HEK293 (cell line): ENCODE results near the gene APBA1.

ENCODE experiments used
- CTCF ChIA-PET: fragments of 350-600 bp; formaldehyde crosslinking; extraction: SDS; loops from one replicate; lab custom pipeline; 2021; ENCODE audit warnings: antibody characterized with exemption; lab: Yijun Ruan, JAX
- POLR2A ChIA-PET: fragments of 300-600 bp; formaldehyde crosslinking; extraction: SDS; loops from one replicate; lab custom pipeline; 2020; ENCODE audit warnings: antibody characterized with exemption, inconsistent platforms; lab: Yijun Ruan, JAX
- H3K27ac ChIP-seq: fragments of 200-500 bp; sonication (Bioruptor generic); 2 replicates; pipeline ENCODE4 v1.5.1; 2014; ENCODE audit warnings: low read depth, low read length, control low read depth, inconsistent platforms; ENCODE audit errors: extremely low read depth
- H3K36me3 ChIP-seq, 2 experiments: fragments of 200-500 bp in 1 of 2; sonication (Bioruptor generic) in 1 of 2; 1 replicate in 1 of 2; 2 replicates in 1 of 2; pipeline ENCODE4 v1.5.1; 2014 to 2017; ENCODE audit warnings: inconsistent platforms in 2 of 2, low read length in 2 of 2; ENCODE audit not compliant: control insufficient read depth in 2 of 2, insufficient read depth in 1 of 2
- H3K4me1 ChIP-seq: fragments of 200-500 bp; sonication (Bioruptor generic); 2 replicates; pipeline ENCODE4 v1.5.1; 2014; ENCODE audit warnings: mild to moderate bottlenecking, low read length, inconsistent platforms; ENCODE audit not compliant: control insufficient read depth, insufficient read depth
- H3K4me3 ChIP-seq: 2 replicates; pipeline ENCODE4 v1.5.1; 2011; ENCODE audit warnings: low read depth, mild to moderate bottlenecking, control low read depth, low read length, moderate library complexity
- H3K9me3 ChIP-seq: fragments of 200-500 bp; sonication (Bioruptor generic); 2 replicates; pipeline ENCODE4 v1.5.1; 2014; ENCODE audit warnings: low read depth, low read length, inconsistent platforms; ENCODE audit not compliant: control insufficient read depth, insufficient read depth
- BCL11A ChIP-seq: fragments of 450-650 bp; formaldehyde crosslinking; IDR thresholded peaks from 2 replicates; pipeline ENCODE4 v1.5.1; 2016; ENCODE audit warnings: low read depth, missing biosample characterization, missing genetic modification characterization
- GFI1B ChIP-seq: fragments of 450-650 bp; formaldehyde crosslinking; IDR thresholded peaks from 2 replicates; pipeline ENCODE4 v1.5.1; 2016; ENCODE audit warnings: missing biosample characterization, missing genetic modification characterization
- IKZF3 ChIP-seq: fragments of 450-650 bp; IDR thresholded peaks from 2 replicates; pipeline ENCODE4 v1.5.0; 2018; ENCODE audit warnings: missing biosample characterization, mild to moderate bottlenecking, missing genetic modification characterization, moderate library complexity
- KLF10 ChIP-seq: fragments of 450-650 bp; IDR thresholded peaks from 2 replicates; pipeline ENCODE4 v1.5.1; 2018; ENCODE audit warnings: missing biosample characterization, mild to moderate bottlenecking, missing genetic modification characterization
- MYNN ChIP-seq: fragments of 450-650 bp; formaldehyde crosslinking; IDR thresholded peaks from 2 replicates; pipeline ENCODE4 v1.5.1; 2016; ENCODE audit warnings: missing biosample characterization, missing genetic modification characterization, borderline replicate concordance
- SP7 ChIP-seq: fragments of 450-650 bp; formaldehyde crosslinking; IDR thresholded peaks from 2 replicates; pipeline ENCODE4 v1.5.1; 2016; ENCODE audit warnings: missing biosample characterization, missing genetic modification characterization
- WT1 ChIP-seq: fragments of 450-650 bp; formaldehyde crosslinking; IDR thresholded peaks from 2 replicates; pipeline ENCODE4 v1.5.1; 2016; ENCODE audit warnings: missing biosample characterization, missing genetic modification characterization
- ZBTB10 ChIP-seq: fragments of 450-650 bp; formaldehyde crosslinking; IDR thresholded peaks from 2 replicates; pipeline ENCODE4 v1.5.1; 2016; ENCODE audit warnings: missing biosample characterization, missing genetic modification characterization
- ZBTB20 ChIP-seq: fragments of 450-650 bp; formaldehyde crosslinking; IDR thresholded peaks from 2 replicates; pipeline ENCODE4 v1.5.1; 2016; ENCODE audit warnings: missing biosample characterization, missing genetic modification characterization
- ZBTB26 ChIP-seq: fragments of 450-650 bp; formaldehyde crosslinking; optimal IDR thresholded peaks from 2 replicates; pipeline ENCODE3; 2016; ENCODE audit warnings: missing biosample characterization, mild to moderate bottlenecking, missing genetic modification characterization
- ZFP3 ChIP-seq: fragments of 450-650 bp; formaldehyde crosslinking; IDR thresholded peaks from 2 replicates; pipeline ENCODE4 v1.5.1; 2016; ENCODE audit warnings: low read depth, missing biosample characterization, missing genetic modification characterization
- ZNF138 ChIP-seq: fragments of 450-650 bp; formaldehyde crosslinking; IDR thresholded peaks from 2 replicates; pipeline ENCODE4 v1.5.1; 2016; ENCODE audit warnings: missing biosample characterization, missing genetic modification characterization, borderline replicate concordance
- ZNF16 ChIP-seq: fragments of 450-650 bp; formaldehyde crosslinking; IDR thresholded peaks from 2 replicates; pipeline ENCODE4 v1.5.1; 2016; ENCODE audit warnings: low read depth, missing biosample characterization, missing genetic modification characterization
- ZNF174 ChIP-seq: fragments of 450-650 bp; formaldehyde crosslinking; IDR thresholded peaks from 2 replicates; pipeline ENCODE4 v1.5.0; 2017; ENCODE audit warnings: missing biosample characterization, mild to moderate bottlenecking, missing genetic modification characterization
- ZNF24 ChIP-seq: fragments of 450-650 bp; formaldehyde crosslinking; IDR thresholded peaks from 2 replicates; pipeline ENCODE4 v1.5.1; 2016; ENCODE audit warnings: missing biosample characterization, missing genetic modification characterization
- ZNF292 ChIP-seq: fragments of 450-650 bp; formaldehyde crosslinking; IDR thresholded peaks from 2 replicates; pipeline ENCODE4 v1.5.1; 2016; ENCODE audit warnings: low read depth, missing biosample characterization, missing genetic modification characterization, borderline replicate concordance
- ZNF473 ChIP-seq: fragments of 450-650 bp; formaldehyde crosslinking; IDR thresholded peaks from 2 replicates; pipeline ENCODE4 v1.5.1; 2017; ENCODE audit warnings: missing biosample characterization, missing genetic modification characterization
- ZNF501 ChIP-seq: fragments of 450-650 bp; formaldehyde crosslinking; IDR thresholded peaks from 2 replicates; pipeline ENCODE4 v1.5.1; 2016; ENCODE audit warnings: missing biosample characterization, missing genetic modification characterization
- ZNF514 ChIP-seq: fragments of 450-650 bp; formaldehyde crosslinking; IDR thresholded peaks from 2 replicates; pipeline ENCODE4 v1.5.1; 2016; ENCODE audit warnings: missing biosample characterization, missing genetic modification characterization
- ZNF571 ChIP-seq: fragments of 450-650 bp; formaldehyde crosslinking; IDR thresholded peaks from 2 replicates; pipeline ENCODE4 v1.5.0; 2017; ENCODE audit warnings: missing biosample characterization, missing genetic modification characterization
- ZNF580 ChIP-seq: fragments of 450-650 bp; formaldehyde crosslinking; IDR thresholded peaks from 2 replicates; pipeline ENCODE4 v1.5.1; 2016; ENCODE audit warnings: missing biosample characterization, missing genetic modification characterization
- ZNF596 ChIP-seq: fragments of 450-650 bp; IDR thresholded peaks from 2 replicates; pipeline ENCODE4 v1.5.0; 2018; ENCODE audit warnings: missing biosample characterization, mild to moderate bottlenecking, missing genetic modification characterization, moderate library complexity
- ZNF768 ChIP-seq: fragments of 450-650 bp; formaldehyde crosslinking; IDR thresholded peaks from 2 replicates; pipeline ENCODE4 v1.5.1; 2018; ENCODE audit warnings: missing biosample characterization, mild to moderate bottlenecking, missing genetic modification characterization
- ZNF777 ChIP-seq: fragments of 450-650 bp; formaldehyde crosslinking; IDR thresholded peaks from 2 replicates; pipeline ENCODE4 v1.5.1; 2017; ENCODE audit warnings: missing biosample characterization, missing genetic modification characterization, borderline replicate concordance
- ZXDB ChIP-seq: fragments of 450-650 bp; formaldehyde crosslinking; IDR thresholded peaks from 2 replicates; pipeline ENCODE4 v1.5.1; 2016; ENCODE audit warnings: missing biosample characterization, missing genetic modification characterization

APBA1 gene

GRCh38 chr9:69445251-69445650 lies 226.9 kb downstream of the APBA1 start:
- peaks cover 0 to 4% of the 10 kb centered on the region in 2 experiments; a peak in 1 of 3 replicates for H3K36me3 ChIP-seq
- no peak for TF ChIP-seq IKZF3 (tag by site-specific recombination)
- no peak for TF ChIP-seq BCL11A (tag by site-specific recombination)
- TF ChIP-seq ZNF16 (tag by site-specific recombination): no peak
- no peak for TF ChIP-seq ZFP3 (tag by site-specific recombination)
- no peak for TF ChIP-seq ZNF138 (tag by site-specific recombination)
- no peak for TF ChIP-seq ZNF571 (tag by site-specific recombination)
- no peak for TF ChIP-seq ZNF596
- TF ChIP-seq ZBTB10 (tag by site-specific recombination): no peak
- ChIA-PET POLR2A (no interaction called here), CTCF (interaction anchor here (1.2 kb wide), 1 partner anchor 23 kb away, joined by 3 read pairs; no protein-coding TSS in a partner anchor)
- no peaks in the 10 kb centered on the region for H3K9me3 ChIP-seq
- no peak overlapping the region for H3K4me3 ChIP-seq
- no peaks in the 10 kb centered on the region for H3K4me1 ChIP-seq
- H3K27ac ChIP-seq: no peak overlapping the region

GRCh38 chr9:69444791-69445190 lies 227.4 kb downstream of the APBA1 start:
- H3K4me1 ChIP-seq: no peaks in the 10 kb centered on the region
- TF ChIP-seq SP7 (tag by site-specific recombination): no peak
- TF ChIP-seq ZXDB (tag by site-specific recombination): no peak
- no peak for TF ChIP-seq GFI1B (tag by site-specific recombination)
- TF ChIP-seq ZBTB26 (tag by site-specific recombination): no peak
- no peak for TF ChIP-seq ZNF473
- TF ChIP-seq WT1 (tag by site-specific recombination): no peak
- no peak for TF ChIP-seq ZNF24 (tag by site-specific recombination)
- TF ChIP-seq ZBTB20 (tag by site-specific recombination): no peak
- no peak for TF ChIP-seq ZNF501 (tag by site-specific recombination)
- TF ChIP-seq ZNF580: no peak
- TF ChIP-seq MYNN: no peak
- H3K36me3 ChIP-seq: peaks cover 0 to 4% of the 10 kb centered on the region in 2 experiments; a peak in 1 of 3 replicates
- POLR2A ChIA-PET: no interaction called here
- no peak overlapping the region for H3K27ac ChIP-seq
- CTCF ChIA-PET: interaction anchor here (1.2 kb wide), 1 partner anchor 23 kb away, joined by 3 read pairs; no protein-coding TSS in a partner anchor
- H3K4me3 ChIP-seq: no peak overlapping the region
- H3K9me3 ChIP-seq: no peaks in the 10 kb centered on the region

GRCh38 chr9:69444021-69444420 lies 228.2 kb downstream of the APBA1 start:
- Histone ChIP-seq H3K4me3 (no peak overlapping the region), H3K27ac (no peak overlapping the region), H3K9me3 (no peaks in the 10 kb centered on the region), H3K36me3 (no peaks in the 10 kb centered on the region), H3K4me1 (no peaks in the 10 kb centered on the region)
- ChIA-PET CTCF (interaction anchor here (0.6 to 0.7 kb wide), 2 partner anchors 104 to 121 kb away, joined by 3 read pairs; no protein-coding TSS in a partner anchor), POLR2A (no interaction called here)
- TF ChIP-seq ZNF174: no peak
- TF ChIP-seq ZNF777: no peak
- TF ChIP-seq ZNF292 (tag by site-specific recombination): no peak
- TF ChIP-seq ZNF514 (tag by site-specific recombination): no peak
- TF ChIP-seq IKZF3 (tag by site-specific recombination): no peak
- no peak for TF ChIP-seq ZFP3 (tag by site-specific recombination)
- TF ChIP-seq ZNF768 (tag by site-specific recombination): no peak
- TF ChIP-seq KLF10 (tag by site-specific recombination): no peak
- no peak for TF ChIP-seq ZNF24 (tag by site-specific recombination)
